IMR-90 (cell line): Measurements from ENCODE around the gene L3MBTL4.

Experiments used
- BHLHE40 ChIP-seq: fragments of 150-350 bp; IDR thresholded peaks from 2 replicates; pipeline ENCODE4 v1.6.1; 2016; ENCODE audit warnings: mild to moderate bottlenecking, low read depth, low read length
- CTCF ChIP-seq: conservative IDR thresholded peaks from 2 replicates; pipeline ENCODE4 v1.5.1; 2012; ENCODE audit warnings: mild to moderate bottlenecking, low read depth, low read length, improper control_type of control experiment
- MAFK ChIP-seq: IDR thresholded peaks from 2 replicates; pipeline ENCODE4 v1.6.1; 2012; ENCODE audit warnings: low read depth, low read length, improper control_type of control experiment
- POLR2A ChIP-seq: IDR thresholded peaks from 2 replicates; pipeline ENCODE4 v1.6.1; 2012; ENCODE audit warnings: mild to moderate bottlenecking, low read depth, low read length
- RAD21 ChIP-seq: IDR thresholded peaks from 2 replicates; pipeline ENCODE4 v1.6.1; 2012; ENCODE audit warnings: low read length, improper control_type of control experiment
- RCOR1 ChIP-seq: IDR thresholded peaks from 2 replicates; pipeline ENCODE4 v1.6.1; 2012; ENCODE audit warnings: mild to moderate bottlenecking, low read length, improper control_type of control experiment; ENCODE audit not compliant: insufficient replicate concordance
- TF ChIP-seq, protein P1 (sequence below): fragments of 150-350 bp; IDR thresholded peaks from 2 replicates; pipeline ENCODE4 v1.6.1; 2017; ENCODE audit warnings: mild to moderate bottlenecking, antibody characterized with exemption, low read length, low read depth

GRCh38 chr18:6211174-6211504 lies 203.6 kb downstream of the L3MBTL4 start:
- TF ChIP-seq RCOR1 = no peak
- no peak for TF ChIP-seq MAFK
- TF ChIP-seq CTCF = no peak
- TF ChIP-seq POLR2A = no peak
- no peak for TF ChIP-seq RAD21
- TF ChIP-seq, protein P1, sequence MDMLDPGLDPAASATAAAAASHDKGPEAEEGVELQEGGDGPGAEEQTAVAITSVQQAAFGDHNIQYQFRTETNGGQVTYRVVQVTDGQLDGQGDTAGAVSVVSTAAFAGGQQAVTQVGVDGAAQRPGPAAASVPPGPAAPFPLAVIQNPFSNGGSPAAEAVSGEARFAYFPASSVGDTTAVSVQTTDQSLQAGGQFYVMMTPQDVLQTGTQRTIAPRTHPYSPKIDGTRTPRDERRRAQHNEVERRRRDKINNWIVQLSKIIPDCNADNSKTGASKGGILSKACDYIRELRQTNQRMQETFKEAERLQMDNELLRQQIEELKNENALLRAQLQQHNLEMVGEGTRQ = no peak
- TF ChIP-seq BHLHE40 = no peak
